Measurements from ENCODE around the gene CDKL5. TPM values are rescaled to one million over a fixed set of nuclear protein-coding genes. Genes with fewer than 3 reads are reported as not detected.
A peak's percentile ranks its signal among the peaks of the same experiment; 100 is the strongest.

The CDKL5 gene
- polyA plus RNA-seq, 2 of the 4 experiments (the other 2 are of a cell fraction) = 5.4 to 22.8 TPM

GRCh38 chrX:18591834-18592233 is 166.4 kb downstream of the CDKL5 start:
- CTCF ChIA-PET = no interaction called here
- TF ChIP-seq FOSB (CRISPR knock-in tag; IDR thresholded peaks at IDR 0.05) (no peak), POLR2A (IDR thresholded peaks at IDR 0.05; ENCODE audit: low read length) (no peak)
- H3K4me3 ChIP-seq = no peak overlapping the region
- FAIRE-seq (peak; percentile 59), ATAC-seq (no peak), DNase-seq (ENCODE audit: low read depth in 1 of 2, low spot score in 1 of 2) (no peak)
- H3K4me1 ChIP-seq = no peaks in the 10 kb centered on the region
- POLR2A ChIA-PET = no interaction called here
- WGBS (ENCODE audit: missing lambda C conversion rate) = 98% methylated on average over 2 of the region's 2 CpGs
- no peak overlapping the region for H3K4me2 ChIP-seq
- H3K9me3 ChIP-seq = no peaks in the 10 kb centered on the region
- no peak overlapping the region for H3K27ac ChIP-seq

GRCh38 chrX:18594079-18594478 is 168.7 kb downstream of the CDKL5 start:
- H3K27ac ChIP-seq = no peak overlapping the region
- FAIRE-seq (peak; percentile 82), DNase-seq (ENCODE audit: low read depth in 1 of 2, low spot score in 1 of 2) (no peak), ATAC-seq (no peak)
- 0 out of 3 replicates have a peak, but pooled peaks cover 5% of the 10 kb centered on the region for H3K4me1 ChIP-seq
- WGBS (ENCODE audit: missing lambda C conversion rate) = 85% methylated on average over 2 of the region's 2 CpGs
- no peak overlapping the region for H3K4me2 ChIP-seq
- POLR2A ChIA-PET = no interaction called here
- H3K4me3 ChIP-seq = no peak overlapping the region
- TF ChIP-seq ATOH8 (CRISPR knock-in tag; IDR thresholded peaks at IDR 0.05; ENCODE audit: low read depth) = no peak
- no peak for TF ChIP-seq CBX8 (IDR thresholded peaks at IDR 0.05)
- TF ChIP-seq FOSB (CRISPR knock-in tag; IDR thresholded peaks at IDR 0.05) = no peak
- H3K9me3 ChIP-seq = no peaks in the 10 kb centered on the region
- CTCF ChIA-PET = no interaction called here

- no peak overlapping the region; a peak in 1 of 6 replicates for H3K27ac ChIP-seq
- 78% methylated on average over 4 of the region's 4 CpGs for WGBS (ENCODE audit: missing lambda C conversion rate)
- no peak for TF ChIP-seq RCOR1 (IDR thresholded peaks at IDR 0.05; ENCODE audit: low read depth, low read length)
- no peak overlapping the region for H3K4me3 ChIP-seq
- ATAC-seq (no peak), DNase-seq (ENCODE audit: low read depth in 1 of 2, low spot score in 1 of 2) (no peak), FAIRE-seq (no peak)
- 0 out of 3 replicates have a peak, but pooled peaks cover 5% of the 10 kb centered on the region for H3K4me1 ChIP-seq
- H3K4me2 ChIP-seq = no peak overlapping the region
- H3K9me3 ChIP-seq = no peaks in the 10 kb centered on the region
- POLR2A ChIA-PET = no interaction called here
- CTCF ChIA-PET = no interaction called here
Observed at GRCh38 chrX:18596096-18596495, 170.7 kb downstream of the CDKL5 start.

GRCh38 chrX:18598413-18598812 is 173.0 kb downstream of the CDKL5 start:
- DNase-seq (ENCODE audit: low read depth in 1 of 2, low spot score in 1 of 2) (no peak), FAIRE-seq (peak; percentile 87), ATAC-seq (no peak)
- no peak overlapping the region for H3K4me2 ChIP-seq
- H3K4me3 ChIP-seq = no peak overlapping the region
- CTCF ChIA-PET = no interaction called here
- H3K9me3 ChIP-seq = no peaks in the 10 kb centered on the region
- POLR2A ChIA-PET = no interaction called here
- no peak overlapping the region for H3K27ac ChIP-seq
- WGBS (ENCODE audit: missing lambda C conversion rate) = 77% methylated on average over 2 of the region's 2 CpGs
- TF ChIP-seq SMC3 (IDR thresholded peaks at IDR 0.05) = no peak
- TF ChIP-seq KDM5A (IDR thresholded peaks at IDR 0.05) = no peak
- no peak for TF ChIP-seq ZSCAN20 (CRISPR knock-in tag; IDR thresholded peaks at IDR 0.05)
- TF ChIP-seq ESRRA (IDR thresholded peaks at IDR 0.05; ENCODE audit: borderline replicate concordance, low read length) = no peak
- no peak for TF ChIP-seq EHMT2 (IDR thresholded peaks at IDR 0.05; ENCODE audit: low read depth)
- TF ChIP-seq KDM1A (IDR thresholded peaks at IDR 0.05; ENCODE audit: low read depth) = no peak
- TF ChIP-seq CHD2 (IDR thresholded peaks at IDR 0.05; ENCODE audit: low read length, partially characterized antibody) = no peak
- no peak for TF ChIP-seq TP53 (CRISPR knock-in tag; IDR thresholded peaks at IDR 0.05)
- TF ChIP-seq HES2 (IDR thresholded peaks at IDR 0.05) = no peak
- TF ChIP-seq MAX (IDR thresholded peaks at IDR 0.05) = no peak
- TF ChIP-seq CBX2 (IDR thresholded peaks at IDR 0.05; ENCODE audit: borderline replicate concordance, low read depth) = no peak
- TF ChIP-seq CTCF (IDR thresholded peaks at IDR 0.05) = no peak
- no peak for TF ChIP-seq NFE2L2 (conservative IDR thresholded peaks at IDR 0.05; ENCODE audit: low read length)
- TF ChIP-seq EHF (CRISPR knock-in tag; IDR thresholded peaks at IDR 0.05) = no peak
- 0 out of 3 replicates have a peak, but pooled peaks cover 5% of the 10 kb centered on the region for H3K4me1 ChIP-seq

Data from A549 (cell line).